Tibial nerve (tissue), 4 donors: ENCODE data around the gene TMEM271. TPM values are rescaled to one million over a fixed set of nuclear protein-coding genes. Genes with fewer than 3 reads are reported as not detected.
"Not testable (repeated sequence)": the region's sequence is repeated elsewhere in the genome, so short reads cannot be mapped to it uniquely, and the experiment has no call there.

Experiments
- DNase-seq, 2 donors: peaks; one replicate each; pipeline ENCODE4 v3.0.0-alpha.2; 2019; ENCODE audit warnings: low spot score in 2 of 2
- H3K27ac ChIP-seq, 4 donors: fragments of 200-600 bp; sonication (generic) in 3 of 4; one replicate each; pipeline ENCODE4 v1.5.1; 2017 to 2019; ENCODE audit warnings: mild to moderate bottlenecking in 1 of 4
- H3K27me3 ChIP-seq, 2 donors: fragments of 200-600 bp; sonication (generic) in 1 of 2; one replicate each; pipeline versions ENCODE4 v1.5.1 to v1.6.0; 2017 to 2019
- H3K36me3 ChIP-seq, 3 donors: fragments of 200-600 bp; sonication (generic); one replicate each; pipeline ENCODE4 v1.5.1; 2018 to 2019
- H3K4me1 ChIP-seq, 4 donors: fragments of 200-600 bp; sonication (generic) in 3 of 4; one replicate each; pipeline ENCODE4 v1.5.1; 2017 to 2019
- H3K4me3 ChIP-seq, 4 donors: fragments of 200-600 bp; sonication (generic) in 3 of 4; one replicate each; pipeline ENCODE4 v1.5.1; 2017 to 2019; ENCODE audit warnings: mild to moderate bottlenecking in 1 of 4, moderate library complexity in 1 of 4
- H3K9me3 ChIP-seq, 4 donors: fragments of 200-600 bp; sonication (generic) in 3 of 4; one replicate each; pipeline ENCODE4 v1.5.1; 2017 to 2019
- CTCF ChIP-seq, 5 experiments: fragments of 200-600 bp in 3 of 5; fragments of 450-650 bp in 2 of 5; sonication (generic) in 3 of 5; IDR thresholded peaks; one replicate each; pipeline ENCODE4 v1.5.1; 2016 to 2019; ENCODE audit warnings: antibody characterized with exemption in 5 of 5, mild to moderate bottlenecking in 3 of 5, moderate library complexity in 2 of 5
- EP300 ChIP-seq, 2 donors: sonication (generic); formaldehyde crosslinking; IDR thresholded peaks; one replicate each; pipeline ENCODE4 v1.6.1; 2017; ENCODE audit warnings: antibody characterized with exemption in 2 of 2, mild to moderate bottlenecking in 1 of 2
- POLR2A ChIP-seq, 2 donors: fragments of 450-650 bp; IDR thresholded peaks; one replicate each; pipeline ENCODE4 v1.6.1; 2017; ENCODE audit warnings: antibody characterized with exemption in 2 of 2, mild to moderate bottlenecking in 2 of 2, moderate library complexity in 2 of 2
- WGBS, 2 donors: methylation state at CpG; one replicate each; pipeline ENCODE4 v1.1.5; 2018; 5-methylcytosine and 5-hydroxymethylcytosine counted together
- total RNA-seq, 4 donors: library from RNA; depleted of rRNA; stranded (reverse); fragments of >200 nt; gene quantifications; one replicate each; pipeline ENCODE4 v1.1.0, GENCODE V29; 2016

TMEM271 gene
- total RNA-seq, 4 donors from 2014 or later = not detected

- Histone ChIP-seq H3K36me3 (no peaks in the 10 kb centered on the region), H3K9me3 (no peaks in the 10 kb centered on the region), H3K4me3 (no peak overlapping the region), H3K4me1 (no peaks in the 10 kb centered on the region), H3K27me3 (peaks cover 0 to under 1% of the 10 kb centered on the region in 2 donors), H3K27ac (no peak overlapping the region)
- 79 to 82% methylated on average over 2 of the region's 2 CpGs for WGBS, 2 donors
- no peak for TF ChIP-seq POLR2A (IDR thresholded peaks at IDR 0.05)
- TF ChIP-seq CTCF (IDR thresholded peaks at IDR 0.05) = no peak
- TF ChIP-seq EP300 (IDR thresholded peaks at IDR 0.05) = no peak
- no peak for DNase-seq
Measured at GRCh38 chr4:566508-567295, 9.4 kb downstream of the TMEM271 start.

GRCh38 chr4:566035-566434, 10.1 kb downstream of the TMEM271 start:
- H3K27ac ChIP-seq = no peak overlapping the region
- H3K4me3 ChIP-seq = no peak overlapping the region
- no peaks in the 10 kb centered on the region for H3K27me3 ChIP-seq
- TF ChIP-seq EP300 (IDR thresholded peaks at IDR 0.05) (no peak), CTCF (IDR thresholded peaks at IDR 0.05) (no peak), POLR2A (IDR thresholded peaks at IDR 0.05) (no peak)
- no peaks in the 10 kb centered on the region for H3K4me1 ChIP-seq
- no peaks in the 10 kb centered on the region for H3K36me3 ChIP-seq
- WGBS, 2 donors = 96 to 97% methylated on average over 7 of the region's 7 CpGs
- no peak for DNase-seq
- peaks cover 0 to under 1% (median 0%) of the 10 kb centered on the region in 4 donors for H3K9me3 ChIP-seq

GRCh38 chr4:565614-566013, 10.5 kb downstream of the TMEM271 start:
- H3K27ac ChIP-seq = not testable (repeated sequence)

GRCh38 chr4:562458-562857, 13.6 kb downstream of the TMEM271 start:
- H3K27ac ChIP-seq, H3K4me3 ChIP-seq, DNase-seq, H3K36me3 ChIP-seq, H3K4me1 ChIP-seq, H3K27me3 ChIP-seq: not testable (repeated sequence)
- peaks cover 0 to 11% (median 0%) of the 10 kb centered on the region in 4 donors for H3K9me3 ChIP-seq
- 53 to 74% methylated on average over 2 of the region's 2 CpGs for WGBS, 2 donors

More at GRCh38 chr4:565614-566013, 10.5 kb downstream of the TMEM271 start:
- H3K9me3 ChIP-seq, H3K4me3 ChIP-seq, H3K27me3 ChIP-seq, H3K36me3 ChIP-seq, DNase-seq, H3K4me1 ChIP-seq: not testable (repeated sequence)
- 95 to 100% methylated on average over 1 of the region's 1 CpG for WGBS, 2 donors

GRCh38 chr4:561426-561825, 14.7 kb downstream of the TMEM271 start:
- WGBS, 2 donors = 76 to 81% methylated on average over 5 of the region's 5 CpGs
- Histone ChIP-seq H3K36me3 (no peaks in the 10 kb centered on the region), H3K4me3 (no peak overlapping the region), H3K9me3 (peaks cover 0 to 11% (median 0%) of the 10 kb centered on the region in 4 donors), H3K27me3 (no peaks in the 10 kb centered on the region), H3K4me1 (no peaks in the 10 kb centered on the region), H3K27ac (no peak overlapping the region)
- TF ChIP-seq CTCF (IDR thresholded peaks at IDR 0.05) = no peak
- TF ChIP-seq EP300 (IDR thresholded peaks at IDR 0.05) = no peak
- TF ChIP-seq POLR2A (IDR thresholded peaks at IDR 0.05) = no peak
- no peak for DNase-seq

GRCh38 chr4:560731-561291, 15.3 kb downstream of the TMEM271 start:
- 71 to 78% methylated on average over 12 of the region's 12 CpGs for WGBS, 2 donors
- no peak overlapping the region for H3K4me3 ChIP-seq
- no peak for DNase-seq
- TF ChIP-seq EP300 (IDR thresholded peaks at IDR 0.05) (no peak), POLR2A (IDR thresholded peaks at IDR 0.05) (no peak), CTCF (IDR thresholded peaks at IDR 0.05) (no peak)
- no peaks in the 10 kb centered on the region for H3K36me3 ChIP-seq
- no peaks in the 10 kb centered on the region for H3K27me3 ChIP-seq
- H3K27ac ChIP-seq = no peak overlapping the region
- H3K4me1 ChIP-seq = no peaks in the 10 kb centered on the region
- H3K9me3 ChIP-seq = peaks cover 0 to 11% (median 0%) of the 10 kb centered on the region in 4 donors
